Endometrial microvascular endothelial cells (primary cell): ENCODE measurements around the gene GID8. TPM values are rescaled to one million over a fixed set of nuclear protein-coding genes. Genes with fewer than 3 reads are reported as not detected.

Source experiments
- in situ Hi-C: cut with HindIII; loops from 2 replicates; pipeline ENCODE4 v1.10.0; 2017; ENCODE audit warnings: low sequenced_read_pairs, low pct_unique_long_range_greater_than_20kb; ENCODE audit errors: inconsistent ontology term
- total RNA-seq: library from RNA; depleted of rRNA; stranded (reverse); fragments of >200 nt; gene quantifications from one replicate; pipeline ENCODE4 v1.2.3, GENCODE V29; 2015; ENCODE audit errors: inconsistent ontology term

GID8 gene
- total RNA-seq, 1 donor from 2014 or later, result 29.9 TPM

DNA sequence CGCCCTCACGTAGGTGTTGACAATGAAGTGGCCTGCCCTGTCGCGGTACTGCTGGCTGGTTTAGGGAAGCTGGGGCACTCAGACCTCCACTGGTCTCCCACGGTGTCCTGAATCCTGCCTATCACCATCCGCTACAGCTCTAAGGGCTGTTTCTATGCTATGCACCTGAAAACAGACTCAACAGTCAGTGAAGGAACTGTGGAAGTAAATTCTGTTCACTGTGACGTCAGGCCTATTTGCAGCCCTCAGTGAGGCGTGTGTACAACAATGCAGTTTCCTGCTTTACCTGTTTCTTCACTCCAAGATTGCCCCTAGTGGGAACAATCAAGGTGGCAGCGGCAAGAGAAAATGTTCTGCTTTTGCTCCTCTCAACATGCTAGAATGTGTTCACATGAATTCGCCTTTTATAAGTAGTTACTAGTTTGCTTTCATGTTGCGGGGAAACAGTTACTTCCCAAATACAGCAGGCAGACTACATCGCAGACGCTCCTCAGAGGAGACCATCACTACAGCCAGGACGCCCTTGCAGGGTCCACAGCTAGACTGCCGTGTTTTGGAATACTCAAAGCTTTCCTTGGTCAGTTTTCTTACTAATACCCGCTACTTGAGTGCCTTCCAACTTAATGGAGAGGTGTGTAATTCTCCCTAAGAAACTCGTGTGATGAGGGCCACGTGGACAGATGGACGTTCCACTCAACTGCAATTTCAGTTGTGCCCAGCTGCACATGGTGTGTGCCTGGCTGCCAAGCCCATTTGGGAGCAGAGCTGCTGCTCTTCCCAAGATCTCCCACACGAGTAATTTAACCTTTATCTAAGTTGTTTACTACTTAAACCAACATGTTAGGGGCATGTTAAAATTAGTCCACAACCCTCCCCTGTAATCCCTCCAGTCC, 37.0 kb upstream of the GID8 start:
- in situ Hi-C loops, result no loop called here

GRCh38 chr20:62901891-62902290, 36.1 kb upstream of the GID8 start:
- in situ Hi-C loops, result no loop called here

- in situ Hi-C loops, result no loop called here
Measured at GRCh38 chr20:62902926-62903615, 34.9 kb upstream of the GID8 start.

- in situ Hi-C loops, result no loop called here
Measured at GRCh38 chr20:62905536-62906117, 32.3 kb upstream of the GID8 start.

GRCh38 chr20:62906209-62906608, 31.7 kb upstream of the GID8 start:
- in situ Hi-C loops, result no loop called here

DNA sequence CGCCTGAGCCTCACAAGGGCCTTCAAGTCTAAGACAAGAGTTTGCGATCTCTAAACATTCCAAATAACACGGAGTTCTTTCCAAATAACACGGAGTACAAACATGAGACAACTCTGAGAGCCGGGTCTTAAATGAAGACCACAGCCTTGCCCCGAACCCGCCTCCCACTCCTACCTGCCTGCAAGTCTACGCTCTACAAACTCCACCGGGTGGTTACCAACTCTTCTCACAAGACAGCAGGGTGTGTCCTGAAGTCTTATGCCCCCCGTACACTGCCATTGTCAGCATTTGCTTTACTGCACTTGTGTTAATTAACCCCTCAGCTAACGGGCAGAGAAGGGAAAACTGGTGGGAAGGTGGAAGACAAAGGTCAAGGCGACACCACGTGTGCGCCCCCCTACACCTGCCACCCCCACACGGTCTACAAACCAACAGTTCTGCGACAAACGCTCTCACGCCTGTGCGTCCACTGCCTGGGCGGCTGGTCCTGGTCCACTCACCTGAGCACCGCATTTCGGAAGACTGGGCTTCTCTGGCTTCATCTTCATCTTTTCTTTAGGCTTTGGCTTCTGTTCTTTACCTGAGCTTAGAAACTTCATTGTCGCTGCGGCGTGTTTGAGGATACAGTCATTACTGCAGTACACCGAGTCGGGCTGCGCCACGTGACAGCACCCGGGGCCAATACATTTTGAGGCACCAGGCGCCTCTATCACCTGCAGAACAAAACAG, 31.1 kb upstream of the GID8 start:
- in situ Hi-C loops, result no loop called here

GRCh38 chr20:62907384-62908317, 30.3 kb upstream of the GID8 start:
- in situ Hi-C loops, result no loop called here

GRCh38 chr20:62908971-62909791, 28.8 kb upstream of the GID8 start:
- in situ Hi-C loops, result no loop called here

- in situ Hi-C loops, result no loop called here
Measured at GRCh38 chr20:62910217-62910766, 27.7 kb upstream of the GID8 start.

DNA sequence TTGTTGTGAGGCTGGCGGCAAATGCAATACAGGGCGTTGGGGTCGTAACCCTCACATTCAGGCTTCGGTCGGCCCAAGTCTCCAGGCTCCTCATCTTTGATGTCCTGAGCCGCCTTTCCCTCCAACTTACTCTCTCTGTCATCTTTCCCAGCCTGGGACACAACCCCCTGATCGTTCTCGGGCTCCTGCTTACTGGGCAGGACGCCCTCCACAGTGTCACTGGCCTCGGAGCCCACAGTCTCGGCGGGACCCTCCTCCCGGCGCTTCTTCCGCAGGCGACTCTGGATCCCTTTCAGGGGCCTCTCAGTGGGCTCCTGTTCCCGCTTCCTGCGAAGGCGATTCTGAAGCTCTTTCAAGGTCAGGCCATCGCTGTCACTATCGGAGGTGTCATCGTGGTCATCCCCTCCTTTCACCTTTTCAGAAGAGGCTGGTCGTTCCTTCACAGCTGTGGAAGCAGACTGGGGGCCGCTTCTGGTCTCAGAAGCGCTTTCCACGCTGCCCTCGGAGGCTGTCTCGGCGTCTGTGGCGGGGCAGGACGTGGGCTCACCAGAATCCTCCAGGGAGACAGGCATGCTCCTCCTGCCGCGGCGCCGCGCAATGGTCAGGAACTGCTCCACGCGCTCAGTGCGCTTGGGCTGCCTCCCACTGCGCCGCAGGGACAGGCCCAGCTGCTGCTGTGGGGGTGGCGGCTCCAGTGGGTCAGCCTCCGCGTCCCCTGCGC, 27.0 kb upstream of the GID8 start:
- in situ Hi-C loops, result no loop called here

DNA sequence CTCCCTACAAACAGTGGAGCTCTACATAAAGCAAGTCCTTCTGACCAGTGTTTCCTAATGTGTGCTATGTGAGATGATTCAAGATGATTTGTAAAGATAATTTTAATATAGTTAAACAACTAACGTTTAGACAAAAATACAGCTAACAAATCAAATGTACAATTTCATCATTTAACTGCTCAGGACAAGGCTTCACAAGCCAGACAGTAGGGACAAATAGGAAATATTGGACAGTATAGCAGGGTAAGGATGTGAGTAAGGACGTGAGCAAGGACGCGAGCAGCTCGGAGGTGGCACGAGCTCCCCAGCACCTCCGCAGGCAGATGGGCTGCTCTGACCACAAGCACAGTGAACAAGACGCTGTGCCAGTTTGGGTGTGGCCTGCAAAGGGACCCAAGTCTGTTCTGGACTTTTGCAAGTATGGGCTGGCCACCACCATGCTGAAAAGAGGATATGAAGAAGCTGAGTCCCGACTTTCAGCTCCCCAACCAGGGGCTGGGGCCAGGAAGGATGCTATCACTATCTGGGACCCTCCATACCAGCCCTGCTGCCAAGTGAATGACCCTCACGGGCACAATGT, 26.2 kb upstream of the GID8 start:
- in situ Hi-C loops, result no loop called here

DNA sequence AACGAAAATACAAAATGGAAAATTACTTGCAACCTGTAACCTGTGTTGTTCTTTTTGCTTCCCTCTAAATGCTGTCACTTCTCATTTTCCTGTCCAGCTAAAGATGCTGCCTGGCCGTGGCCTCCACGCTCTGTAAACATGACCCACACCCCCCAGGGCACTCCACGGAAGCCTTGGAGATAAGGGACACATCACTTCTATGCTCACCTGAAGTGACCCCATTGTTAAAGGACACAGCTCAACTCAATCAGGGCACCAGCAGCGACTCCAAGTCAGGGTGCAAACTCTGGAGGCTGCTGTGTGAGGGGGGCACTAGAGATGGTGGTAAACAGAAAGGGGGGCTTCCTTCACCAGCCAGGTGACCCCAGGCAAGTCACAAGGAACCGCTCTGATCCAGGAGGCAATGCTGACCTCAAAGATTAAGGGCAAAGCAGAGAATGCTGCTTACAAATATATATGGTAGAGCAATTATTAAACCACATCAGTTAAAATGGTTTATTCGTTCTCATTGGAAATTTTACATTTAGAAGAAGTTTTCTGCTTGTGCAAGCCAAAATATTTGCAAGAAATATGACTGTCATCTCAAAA, 24.8 kb upstream of the GID8 start:
- in situ Hi-C loops, result no loop called here

- in situ Hi-C loops, result no loop called here
Measured at GRCh38 chr20:62914436-62914835, 23.5 kb upstream of the GID8 start.

DNA sequence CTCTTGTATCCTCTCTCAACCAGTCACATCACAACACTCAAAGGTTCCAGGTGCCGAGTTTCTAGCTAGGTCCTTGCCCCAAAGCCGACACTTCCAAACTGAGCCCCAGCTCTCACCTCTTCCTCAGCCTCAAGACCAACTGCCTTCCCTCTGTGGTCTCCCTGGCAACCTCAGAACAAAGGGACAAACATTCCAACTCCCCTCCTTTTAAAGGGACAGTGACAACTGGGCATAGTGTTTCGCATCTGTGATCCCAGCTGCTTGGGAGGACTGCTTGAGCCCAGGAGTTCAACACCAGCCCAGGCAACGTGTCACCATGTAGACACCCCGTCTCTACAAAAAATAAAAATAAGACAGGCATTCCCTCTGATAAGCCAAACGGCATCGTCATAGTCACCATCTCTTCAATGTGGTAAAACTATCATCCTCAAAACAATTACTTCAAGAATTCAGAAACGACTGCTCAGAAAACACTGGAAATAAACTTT, 22.9 kb upstream of the GID8 start:
- in situ Hi-C loops, result no loop called here

- in situ Hi-C loops, result no loop called here
Measured at GRCh38 chr20:62916703-62917476, 21.1 kb upstream of the GID8 start.
